ENCODE results near the gene NUDT9.
"Not testable (repeated sequence)": the region's sequence is repeated elsewhere in the genome, so short reads cannot be mapped to it uniquely, and the experiment has no call there.

Gene NUDT9

GRCh38 chr4:87422104-87423052 lies at the start of gene NUDT9:
Gene NUDT9 (plus strand): TSS chr4:87422573. CDS start chr4:87422906, 333 bp downstream.
- peak; percentile 82 for DNase-seq

GRCh38 chr4:87375719-87376291 lies 46.6 kb upstream of the NUDT9 start:
- DNase-seq = no peak

GRCh38 chr4:87377816-87378215 lies 44.6 kb upstream of the NUDT9 start:
- DNase-seq = no peak

- DNase-seq = no peak
Observed at GRCh38 chr4:87382116-87382515, 40.3 kb upstream of the NUDT9 start.

GRCh38 chr4:87382931-87383330 lies 39.4 kb upstream of the NUDT9 start:
- no peak for DNase-seq

GRCh38 chr4:87384466-87385132 lies 37.8 kb upstream of the NUDT9 start:
- DNase-seq = not testable (repeated sequence)

- DNase-seq = no peak
Observed at GRCh38 chr4:87387237-87387636, 35.1 kb upstream of the NUDT9 start.

- no peak for DNase-seq
Observed at GRCh38 chr4:87388901-87389300, 33.5 kb upstream of the NUDT9 start.

- not testable (repeated sequence) for DNase-seq
Observed at GRCh38 chr4:87390055-87390454, 32.3 kb upstream of the NUDT9 start.

GRCh38 chr4:87390551-87390890 lies 31.9 kb upstream of the NUDT9 start:
- DNase-seq = no peak

- peak; percentile 91 for DNase-seq
Observed at GRCh38 chr4:87390891-87391575, 31.3 kb upstream of the NUDT9 start, which contains the start of gene HSD17B11. Gene HSD17B11 (minus strand): TSS chr4:87391188. CDS start chr4:87391070, 118 bp downstream.

- DNase-seq = no peak
Observed at GRCh38 chr4:87391576-87392054, 30.8 kb upstream of the NUDT9 start.

GRCh38 chr4:87392183-87392582 lies 30.2 kb upstream of the NUDT9 start:
- no peak for DNase-seq

GRCh38 chr4:87395073-87395472 lies 27.3 kb upstream of the NUDT9 start:
- not testable (repeated sequence) for DNase-seq

GRCh38 chr4:87395851-87396250 lies 26.5 kb upstream of the NUDT9 start:
- not testable (repeated sequence) for DNase-seq

- no peak for DNase-seq
Observed at GRCh38 chr4:87399148-87399547, 23.2 kb upstream of the NUDT9 start.

- no peak for DNase-seq
Observed at GRCh38 chr4:87399954-87400353, 22.4 kb upstream of the NUDT9 start.

- DNase-seq = not testable (repeated sequence)
Observed at GRCh38 chr4:87403732-87404131, 18.6 kb upstream of the NUDT9 start.

GRCh38 chr4:87405211-87405820 lies 17.1 kb upstream of the NUDT9 start:
- no peak for DNase-seq

GRCh38 chr4:87406462-87406861 lies 15.9 kb upstream of the NUDT9 start:
- peak; percentile 32 for DNase-seq

- DNase-seq = not testable (repeated sequence)
Observed at GRCh38 chr4:87406902-87407301, 15.5 kb upstream of the NUDT9 start.

- no peak for DNase-seq
Observed at GRCh38 chr4:87409420-87409939, 12.9 kb upstream of the NUDT9 start.
